ENCODE results near the gene CSRNP2.
"Not testable (repeated sequence)": the region's sequence is repeated elsewhere in the genome, so short reads cannot be mapped to it uniquely, and the experiment has no call there.

The CSRNP2 gene

DNA sequence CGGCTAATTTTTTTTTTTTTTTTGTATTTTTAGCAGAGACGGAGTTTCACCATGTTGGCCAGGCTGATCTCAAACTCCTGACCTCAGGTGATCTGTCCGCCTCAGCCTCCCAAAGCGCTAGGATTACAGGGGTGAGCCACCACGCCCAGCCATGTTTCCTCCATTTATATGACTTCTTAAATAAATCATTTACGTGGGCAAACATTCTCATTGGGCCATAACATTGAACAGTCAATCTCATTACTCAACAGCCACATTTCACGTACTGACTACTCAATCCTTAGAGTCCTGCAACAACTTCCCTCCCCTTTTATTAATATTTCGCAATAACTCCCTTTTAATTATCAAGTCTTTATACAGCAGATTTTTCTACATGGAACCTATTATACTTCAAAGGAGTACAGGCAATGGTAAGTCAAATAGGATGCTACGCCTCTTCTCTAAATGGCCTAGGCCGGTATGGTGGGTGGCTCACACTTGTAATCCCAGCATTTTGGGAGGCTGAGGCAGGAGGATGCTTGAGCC is 7.4 kb upstream of the CSRNP2 start:
- DNase-seq (ENCODE audit: low read depth) = no peak
- TF ChIP-seq, protein P1, sequence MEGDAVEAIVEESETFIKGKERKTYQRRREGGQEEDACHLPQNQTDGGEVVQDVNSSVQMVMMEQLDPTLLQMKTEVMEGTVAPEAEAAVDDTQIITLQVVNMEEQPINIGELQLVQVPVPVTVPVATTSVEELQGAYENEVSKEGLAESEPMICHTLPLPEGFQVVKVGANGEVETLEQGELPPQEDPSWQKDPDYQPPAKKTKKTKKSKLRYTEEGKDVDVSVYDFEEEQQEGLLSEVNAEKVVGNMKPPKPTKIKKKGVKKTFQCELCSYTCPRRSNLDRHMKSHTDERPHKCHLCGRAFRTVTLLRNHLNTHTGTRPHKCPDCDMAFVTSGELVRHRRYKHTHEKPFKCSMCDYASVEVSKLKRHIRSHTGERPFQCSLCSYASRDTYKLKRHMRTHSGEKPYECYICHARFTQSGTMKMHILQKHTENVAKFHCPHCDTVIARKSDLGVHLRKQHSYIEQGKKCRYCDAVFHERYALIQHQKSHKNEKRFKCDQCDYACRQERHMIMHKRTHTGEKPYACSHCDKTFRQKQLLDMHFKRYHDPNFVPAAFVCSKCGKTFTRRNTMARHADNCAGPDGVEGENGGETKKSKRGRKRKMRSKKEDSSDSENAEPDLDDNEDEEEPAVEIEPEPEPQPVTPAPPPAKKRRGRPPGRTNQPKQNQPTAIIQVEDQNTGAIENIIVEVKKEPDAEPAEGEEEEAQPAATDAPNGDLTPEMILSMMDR (conservative IDR thresholded peaks at IDR 0.05; ENCODE audit: low read length) = no peak
- no peak overlapping the region for H3K4me3 ChIP-seq (ENCODE audit: low read length)

DNA sequence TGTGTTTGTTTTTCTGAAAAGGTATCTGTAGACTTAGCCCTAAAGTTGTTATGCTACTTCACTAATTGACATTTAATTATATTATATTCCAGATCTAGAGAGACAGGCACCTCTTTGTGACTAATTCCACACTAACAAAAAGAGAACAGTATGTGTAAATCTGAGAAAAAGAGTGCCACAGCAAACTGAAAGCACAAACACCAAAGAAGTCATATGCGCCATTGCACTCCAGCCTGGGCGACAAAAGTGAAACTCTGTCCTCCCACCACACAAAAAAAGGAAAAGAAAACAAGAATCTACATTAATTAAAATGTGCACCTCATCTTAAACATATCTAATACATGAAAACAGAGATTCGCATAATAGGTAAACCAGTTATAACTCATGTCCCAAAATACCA is 4.4 kb upstream of the CSRNP2 start:
- DNase-seq (ENCODE audit: low read depth) = no peak

DNA sequence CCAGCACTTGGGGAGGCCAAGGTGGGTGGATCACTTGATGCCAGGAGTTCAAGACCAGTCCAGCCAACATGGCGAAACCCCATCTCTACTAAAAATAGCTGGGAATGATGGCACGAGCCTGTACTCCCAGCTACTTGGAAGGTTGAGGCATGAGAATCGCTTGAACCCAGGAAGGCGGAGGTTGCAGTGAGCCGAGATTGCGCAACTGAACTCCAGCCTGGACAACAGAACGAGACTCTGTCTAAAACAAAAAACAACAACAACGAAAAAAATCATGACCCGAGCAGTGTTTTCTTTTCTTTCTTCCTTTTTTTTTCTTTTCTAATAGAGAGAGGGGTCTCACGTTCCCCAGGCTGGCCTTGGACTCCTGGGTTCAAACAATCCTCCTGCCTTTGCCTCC is 3.5 kb upstream of the CSRNP2 start:
- no peak overlapping the region for H3K4me3 ChIP-seq (ENCODE audit: low read length)
- no peak for DNase-seq (ENCODE audit: low read depth)
- TF ChIP-seq, protein P1 (conservative IDR thresholded peaks at IDR 0.05; ENCODE audit: low read length) = no peak

More for the DNA sequence above, 4.4 kb upstream of the CSRNP2 start:
- TF ChIP-seq, protein P1 (conservative IDR thresholded peaks at IDR 0.05; ENCODE audit: low read length) = no peak
- H3K4me3 ChIP-seq (ENCODE audit: low read length) = no peak overlapping the region

DNA sequence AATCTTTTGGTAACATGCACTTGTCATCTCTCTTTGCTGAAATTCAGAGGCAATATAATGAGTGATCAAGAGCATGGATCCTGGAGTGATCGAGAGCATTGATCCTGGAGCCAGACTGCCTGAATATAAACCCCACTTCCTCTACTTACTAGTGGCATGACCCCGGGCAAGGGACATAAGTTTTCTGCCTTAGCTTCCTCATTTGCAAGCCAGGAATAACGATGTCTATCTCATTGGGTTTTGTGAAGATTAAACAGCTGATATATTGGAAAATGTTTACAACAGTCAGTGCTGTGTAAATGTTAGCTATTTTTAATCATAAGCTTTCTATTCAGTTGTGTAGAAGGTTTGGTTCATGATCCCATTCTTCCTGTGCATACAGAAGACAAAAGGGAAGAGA is 2.4 kb upstream of the CSRNP2 start:
- TF ChIP-seq, protein P1 (conservative IDR thresholded peaks at IDR 0.05; ENCODE audit: low read length) = no peak
- DNase-seq (ENCODE audit: low read depth) = no peak
- H3K4me3 ChIP-seq (ENCODE audit: low read length) = no peak overlapping the region

DNA sequence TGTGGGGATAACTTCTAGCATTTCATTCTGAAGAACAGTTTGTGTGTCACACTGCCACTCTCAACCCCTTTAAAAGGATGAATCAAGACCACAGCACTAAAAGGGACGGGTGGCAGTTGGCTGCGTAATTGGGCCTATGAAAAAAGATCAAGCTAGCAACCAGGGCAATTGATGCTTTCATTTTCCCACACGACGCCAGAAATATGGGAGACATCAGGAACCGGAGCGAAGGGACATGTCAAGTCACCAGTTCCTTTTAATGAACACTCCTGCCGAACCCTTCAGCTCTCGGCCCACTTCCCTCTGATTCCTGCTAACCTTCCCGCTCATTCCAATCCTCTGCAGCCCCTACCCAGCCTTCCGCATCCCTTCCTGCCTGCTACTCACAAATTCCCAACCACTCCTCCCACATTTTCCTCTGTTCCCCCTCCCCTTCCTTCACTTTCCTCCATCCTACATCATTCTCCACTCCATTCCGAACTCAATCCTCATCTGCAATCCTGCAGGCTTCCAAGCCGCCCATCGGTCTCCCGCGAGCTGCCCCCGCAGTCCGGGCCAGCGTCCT is 753 bp downstream of the CSRNP2 start:
- DNase-seq (ENCODE audit: low read depth) = peak; percentile 27
- peak overlapping the region; percentile 70 for H3K4me3 ChIP-seq (ENCODE audit: low read length)
- TF ChIP-seq, protein P1 (conservative IDR thresholded peaks at IDR 0.05; ENCODE audit: low read length) = no peak

DNA sequence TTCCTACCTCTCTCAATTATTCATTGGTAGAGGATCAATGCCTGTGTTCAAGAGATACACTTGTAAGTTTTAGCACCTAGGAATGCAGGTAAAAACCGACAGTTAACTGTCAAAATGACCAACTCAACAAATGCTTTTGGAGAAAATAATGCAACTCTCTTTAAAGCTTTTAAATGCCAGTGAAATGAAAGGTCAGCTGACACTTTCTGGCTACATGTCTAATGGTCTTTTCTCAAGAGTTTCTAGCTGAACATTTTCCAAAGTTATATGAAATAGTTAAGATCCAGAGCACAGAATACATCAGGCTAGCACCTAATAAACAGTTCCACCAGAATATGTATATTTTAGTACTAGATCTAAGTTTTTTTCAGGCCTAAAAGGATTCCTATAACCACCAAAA is 2.0 kb downstream of the CSRNP2 start:
- TF ChIP-seq, protein P1 (conservative IDR thresholded peaks at IDR 0.05; ENCODE audit: low read length) = no peak
- H3K4me3 ChIP-seq (ENCODE audit: low read length) = no peak overlapping the region
- DNase-seq (ENCODE audit: low read depth) = no peak

DNA sequence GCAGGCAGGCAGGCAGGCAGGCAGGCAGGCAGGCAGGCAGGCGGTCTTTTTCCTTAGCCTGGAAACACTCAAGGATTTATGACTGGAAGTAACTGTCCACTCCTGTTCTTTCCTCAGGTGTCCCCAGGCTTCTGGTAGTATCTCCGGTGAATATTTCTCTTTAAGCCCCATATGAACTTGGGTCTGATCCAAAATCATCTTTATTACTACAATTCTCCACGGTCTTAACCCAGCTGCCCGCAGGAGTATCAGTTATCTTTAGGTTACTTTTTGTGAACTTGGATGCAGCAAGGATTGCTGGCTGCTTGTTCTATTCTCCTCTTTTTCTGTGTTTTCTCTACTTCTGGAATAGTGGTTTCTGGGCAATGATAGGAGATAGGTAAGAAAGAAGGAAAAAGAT is 3.3 kb downstream of the CSRNP2 start:
- no peak for DNase-seq (ENCODE audit: low read depth)
- TF ChIP-seq, protein P1 (conservative IDR thresholded peaks at IDR 0.05; ENCODE audit: low read length) = no peak
- H3K4me3 ChIP-seq (ENCODE audit: low read length) = no peak overlapping the region

DNA sequence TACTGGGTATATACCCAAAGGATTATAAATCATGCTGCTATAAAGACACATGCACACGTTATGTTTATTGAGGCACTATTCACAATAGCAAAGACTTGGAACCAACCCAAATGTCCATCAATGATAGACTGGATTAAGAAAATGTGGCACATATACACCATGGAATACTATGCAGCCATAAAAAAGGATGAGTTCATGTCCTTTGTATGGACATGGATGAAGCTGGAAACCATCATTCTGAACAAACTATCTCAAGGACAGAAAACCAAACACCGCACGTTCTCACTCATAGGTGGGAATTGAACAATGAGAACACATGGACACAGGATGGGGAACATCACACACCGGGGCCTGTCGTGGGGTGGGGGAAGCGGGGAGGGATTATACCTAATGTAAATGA is 4.5 kb downstream of the CSRNP2 start:
- not testable (repeated sequence) for H3K4me3 ChIP-seq (ENCODE audit: low read length); DNase-seq (ENCODE audit: low read depth)

DNA sequence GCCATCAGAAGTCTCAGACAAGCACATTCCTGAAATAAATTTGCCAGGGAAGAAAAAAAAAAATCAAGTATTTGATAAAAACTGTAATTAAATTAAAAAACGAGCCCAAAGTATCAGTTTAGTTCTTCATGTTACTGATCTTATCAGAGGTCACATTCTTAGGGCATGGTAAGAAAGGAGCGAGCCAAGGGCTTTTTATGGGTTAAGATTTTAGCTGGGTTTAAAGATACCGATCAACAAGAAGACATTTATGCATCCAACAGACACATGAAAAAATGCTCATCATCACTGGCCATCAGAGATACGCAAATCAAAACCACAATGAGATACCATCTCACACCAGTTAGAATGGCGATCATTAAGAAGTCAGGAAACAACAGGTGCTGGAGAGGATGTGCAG is 5.0 kb downstream of the CSRNP2 start:
- not testable (repeated sequence) for H3K4me3 ChIP-seq (ENCODE audit: low read length); DNase-seq (ENCODE audit: low read depth)

All from AG10803 (cell line).